HG03469 (cell line): ENCODE measurements around the gene DHFR.
"Not testable (repeated sequence)": the region's sequence is repeated elsewhere in the genome, so short reads cannot be mapped to it uniquely, and the experiment has no call there.

Source experiments
- ATAC-seq: cut with Tn5 transposase; IDR thresholded peaks from one replicate; pipeline ENCODE4 v1.9.1; 2021; ENCODE audit warnings: mild to moderate bottlenecking, moderate library complexity, moderate number of reproducible peaks; ENCODE audit not compliant: unreplicated experiment

The DHFR gene

DNA sequence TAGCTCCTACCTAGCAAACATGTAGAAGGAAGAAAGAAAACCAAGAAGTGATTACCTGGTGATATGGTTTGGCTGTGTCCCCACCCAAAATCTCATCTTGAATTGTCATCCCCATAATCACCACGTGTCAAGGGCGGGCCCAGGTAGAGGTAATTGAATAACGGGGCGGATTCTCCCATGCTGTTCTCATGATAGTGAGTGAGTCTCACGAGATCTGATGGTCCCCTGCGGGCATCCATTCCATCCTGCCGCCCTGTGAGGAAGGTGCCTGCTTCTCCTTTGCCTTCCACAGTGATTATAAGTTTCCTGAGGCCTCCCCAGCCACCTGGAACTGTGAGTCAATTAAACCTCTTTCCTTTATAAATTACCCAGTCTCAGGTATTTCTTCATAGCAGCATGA, 57.3 kb downstream of the DHFR start:
- no peak for ATAC-seq

DNA sequence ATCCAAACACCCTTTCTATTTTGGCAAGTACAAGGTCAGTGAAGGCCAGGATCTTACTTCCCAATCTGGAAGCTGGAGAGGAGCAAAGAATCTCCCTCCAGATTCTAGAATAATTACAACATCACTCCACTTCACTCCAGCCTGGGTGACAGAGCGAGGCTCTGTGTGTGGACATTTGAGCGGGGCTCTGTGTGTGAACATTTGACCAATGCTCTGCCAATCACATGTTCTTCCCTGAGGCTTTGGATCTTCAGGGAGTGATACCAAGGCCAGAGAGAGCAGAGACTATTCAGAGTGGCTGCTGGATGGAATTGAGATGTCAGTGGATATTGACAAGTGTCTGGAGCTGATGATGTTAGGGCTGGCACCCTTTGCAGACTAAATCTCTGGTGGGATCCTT, 60.0 kb downstream of the DHFR start:
- ATAC-seq, result no peak

DNA sequence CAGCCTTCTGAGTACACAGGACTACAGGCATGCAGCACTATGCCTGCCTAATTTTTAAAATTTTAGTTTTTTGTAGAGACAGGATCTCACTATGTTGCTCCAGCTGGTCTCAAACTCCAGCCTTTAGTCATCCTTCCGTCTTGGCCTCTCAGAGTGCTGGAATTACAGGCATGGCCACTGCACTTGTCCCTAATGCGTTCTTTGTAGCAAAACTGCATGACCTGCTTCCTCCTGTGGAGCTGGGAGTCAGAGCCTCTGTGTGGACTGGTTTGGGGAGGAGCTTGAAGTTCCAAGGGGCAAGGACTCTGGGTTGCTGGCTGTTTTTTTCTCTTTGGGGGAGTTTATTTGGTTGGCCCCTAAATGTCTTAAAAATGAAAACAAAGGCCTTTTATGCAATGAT, 62.0 kb downstream of the DHFR start:
- ATAC-seq, result no peak

DNA sequence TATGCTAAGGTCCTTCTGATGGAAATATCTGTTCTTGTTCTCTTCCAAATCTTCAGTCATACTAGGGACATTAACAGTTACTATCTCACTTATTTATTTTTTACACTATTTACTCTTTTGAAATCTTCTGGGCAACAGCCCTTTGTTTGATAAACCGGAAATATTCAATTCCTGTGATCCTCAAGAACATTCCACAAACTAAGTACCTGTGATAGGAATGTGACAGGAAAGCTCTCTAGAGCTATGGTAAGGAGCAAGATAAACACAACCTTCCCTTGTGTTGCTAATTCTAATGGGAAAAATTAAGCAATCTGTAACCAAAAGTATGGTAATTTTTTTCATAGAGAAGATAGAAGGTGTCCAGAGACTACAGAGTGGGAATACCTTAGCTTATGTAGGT, 62.7 kb downstream of the DHFR start:
- ATAC-seq, result no peak

DNA sequence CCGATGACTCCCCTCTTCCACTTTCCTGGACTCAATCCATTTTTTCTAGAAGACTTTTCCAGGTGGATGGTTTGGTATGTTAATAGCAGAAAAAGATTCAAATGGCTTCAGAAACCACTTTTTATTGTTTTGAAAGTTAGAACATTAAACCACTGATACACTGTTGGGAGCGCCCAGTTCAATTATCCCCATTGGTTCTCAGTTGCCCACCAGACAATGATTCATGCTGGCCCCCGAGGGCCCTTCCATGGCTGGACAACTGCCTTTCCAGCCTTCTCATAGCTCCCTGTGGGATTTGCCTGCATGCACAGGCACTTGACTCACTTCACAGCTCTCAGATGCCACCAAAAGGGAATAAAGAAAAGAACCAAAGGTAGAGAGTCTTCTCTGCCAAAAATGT, 63.4 kb downstream of the DHFR start:
- ATAC-seq, result no peak

DNA sequence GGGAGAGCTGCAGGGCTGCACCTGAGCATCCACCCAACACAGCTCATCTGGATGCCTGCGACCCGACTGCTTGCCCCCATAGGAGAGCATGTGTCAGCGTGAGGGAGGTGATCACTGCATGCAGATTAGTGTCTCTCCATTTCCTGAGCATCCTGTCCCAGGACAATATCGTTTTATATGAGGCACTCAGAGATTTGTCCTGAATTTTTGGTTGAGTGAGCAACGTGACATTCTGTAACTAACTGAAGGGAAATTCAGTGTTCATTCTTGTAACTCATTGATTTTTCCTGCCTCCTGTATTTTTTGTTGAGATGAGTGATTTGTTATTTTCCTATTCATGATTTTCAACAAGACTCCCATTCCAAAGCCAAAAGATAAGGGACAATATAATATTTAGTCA, 64.0 kb downstream of the DHFR start:
- ATAC-seq, result no peak

DNA sequence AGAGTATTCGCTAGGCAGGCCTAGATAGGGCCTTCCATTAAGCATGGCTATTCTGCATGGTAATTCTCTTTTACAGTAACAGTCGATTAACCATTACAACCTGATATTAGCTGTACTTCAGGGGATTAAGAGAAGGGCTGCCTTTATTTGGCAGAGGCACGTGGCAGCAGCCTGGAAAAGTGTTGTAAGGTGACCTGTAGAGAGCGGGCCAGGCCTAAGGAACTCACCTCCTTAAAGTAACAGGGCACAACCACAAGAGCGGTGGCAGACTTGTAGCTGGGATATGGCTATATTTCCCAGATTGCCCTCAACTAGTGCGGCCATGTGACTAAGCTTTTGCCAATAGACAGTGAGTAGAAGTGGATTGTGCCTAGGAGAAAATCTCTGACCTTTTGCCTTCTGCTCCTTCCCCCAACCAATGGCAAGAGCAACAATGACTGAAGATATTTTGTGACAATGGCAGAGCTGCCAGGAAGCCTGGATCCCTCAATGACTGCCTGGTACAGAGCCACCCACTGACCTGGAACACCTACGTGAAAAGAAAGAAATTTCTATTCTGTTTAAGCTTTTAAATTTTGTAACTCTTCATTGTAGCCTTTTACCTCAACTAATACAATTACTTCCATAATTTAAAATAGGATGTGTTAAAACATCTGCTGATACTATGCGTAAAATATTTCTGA, 65.8 kb downstream of the DHFR start:
- ATAC-seq, result no peak

DNA sequence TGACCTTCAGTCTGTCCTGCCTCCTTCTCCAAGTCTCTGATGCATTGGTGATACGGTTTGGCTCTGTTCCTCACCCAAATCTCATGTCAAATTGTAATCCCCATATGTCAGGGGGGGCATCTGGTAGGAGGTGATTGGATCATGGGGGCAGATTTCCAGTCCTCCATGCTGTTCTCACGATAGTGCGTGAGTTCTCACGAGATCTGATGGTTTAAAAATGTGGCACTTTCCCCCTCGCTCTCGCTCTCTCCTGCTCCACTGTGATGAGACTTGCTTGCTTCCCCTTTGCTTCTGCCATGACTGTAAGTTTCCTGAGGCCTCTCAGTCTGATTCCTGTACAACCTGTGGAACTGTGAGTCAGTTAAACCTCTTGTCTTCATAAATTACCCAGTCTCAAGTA, 70.0 kb downstream of the DHFR start:
- no peak for ATAC-seq

DNA sequence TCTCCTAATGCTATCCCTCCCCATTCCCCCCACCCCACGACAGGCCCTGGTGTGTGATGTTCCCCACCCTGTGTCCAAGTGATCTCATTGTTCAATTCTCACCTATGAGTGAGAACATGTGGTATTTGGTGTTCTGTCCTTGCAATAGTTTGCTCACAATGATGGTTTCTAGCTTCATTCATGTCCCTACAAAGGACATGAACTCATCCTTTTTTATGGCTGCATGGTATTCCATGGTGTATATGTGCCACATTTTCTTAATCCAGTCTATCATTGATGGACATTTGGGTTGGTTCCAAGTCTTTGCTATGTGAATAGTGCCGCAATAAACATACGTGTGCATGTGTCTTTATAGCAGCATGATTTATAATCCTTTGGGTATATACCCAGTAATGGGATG, 74.5 kb downstream of the DHFR start:
- not testable (repeated sequence) for ATAC-seq

DNA sequence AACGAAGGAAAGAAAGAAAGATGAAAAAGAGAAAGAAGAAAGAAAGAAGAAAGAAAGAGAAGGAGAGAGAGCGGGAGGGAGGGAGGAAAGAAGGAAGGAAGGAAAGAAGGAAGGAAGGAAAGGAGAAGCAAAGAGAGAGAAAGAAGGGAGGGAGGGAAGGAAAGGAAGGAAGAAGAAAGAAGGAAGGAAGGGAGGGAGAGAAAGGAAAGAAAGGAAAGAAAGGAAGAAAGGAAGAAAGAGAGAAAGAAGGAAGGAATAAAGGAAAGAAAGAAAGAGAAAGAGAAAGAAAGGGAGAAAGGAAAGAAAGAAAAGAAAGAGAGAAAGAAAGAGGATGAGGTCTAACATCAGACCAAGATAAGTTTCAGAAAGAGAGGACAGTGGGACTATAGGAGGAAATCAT, 75.7 kb downstream of the DHFR start:
- ATAC-seq, result no peak

DNA sequence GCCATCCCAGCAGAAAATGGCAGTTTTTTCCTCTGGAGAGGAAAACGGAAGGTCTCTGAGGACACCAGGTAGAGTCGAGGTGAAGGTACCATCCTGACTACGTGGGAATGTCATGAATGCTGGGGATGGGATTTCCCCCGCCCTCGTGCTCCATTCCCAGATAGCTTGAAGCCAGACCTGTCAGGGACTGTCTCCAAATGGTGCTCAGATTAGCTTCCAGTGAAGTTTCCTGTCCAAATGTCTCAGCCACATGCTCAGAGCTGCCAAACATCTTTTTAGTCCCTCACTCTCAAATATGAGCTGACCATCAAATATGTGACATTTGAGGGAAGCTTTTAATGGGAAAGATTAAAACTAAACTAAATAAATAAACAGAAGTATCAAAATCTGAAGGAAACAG, 77.1 kb downstream of the DHFR start:
- no peak for ATAC-seq

DNA sequence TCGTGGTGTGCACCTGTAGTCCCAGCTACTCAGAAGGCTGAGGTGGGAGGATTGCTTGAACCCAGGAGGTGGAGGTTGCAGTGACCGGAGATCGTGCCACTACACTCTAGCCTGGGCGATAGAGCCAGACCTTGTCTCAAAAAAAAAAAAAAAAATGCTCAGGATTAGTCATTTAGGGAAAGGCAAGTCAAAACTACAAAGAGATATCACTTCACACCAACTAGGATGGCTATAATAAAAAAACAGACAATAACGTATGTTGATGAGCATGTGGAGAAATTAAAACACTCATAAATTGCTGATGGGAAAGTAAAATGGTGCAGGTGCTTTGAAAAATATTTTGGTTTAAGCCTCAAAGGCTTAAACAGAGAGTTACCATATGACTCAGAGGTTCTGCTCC, 78.4 kb downstream of the DHFR start:
- ATAC-seq, result no peak
